DMS79 treated with DMSO at 0.1 percent for 48 hours (cell line): ENCODE data around the gene SELPLG.
"Not testable (repeated sequence)": the region's sequence is repeated elsewhere in the genome, so short reads cannot be mapped to it uniquely, and the experiment has no call there.

Experiments used
- DNase-seq: peaks from one replicate; lab custom pipeline; 2025; lab: John Stamatoyannopoulos, UW

Gene SELPLG

GRCh38 chr12:108655812-108656175, 22.1 kb upstream of the SELPLG start:
- not testable (repeated sequence) for DNase-seq

DNA sequence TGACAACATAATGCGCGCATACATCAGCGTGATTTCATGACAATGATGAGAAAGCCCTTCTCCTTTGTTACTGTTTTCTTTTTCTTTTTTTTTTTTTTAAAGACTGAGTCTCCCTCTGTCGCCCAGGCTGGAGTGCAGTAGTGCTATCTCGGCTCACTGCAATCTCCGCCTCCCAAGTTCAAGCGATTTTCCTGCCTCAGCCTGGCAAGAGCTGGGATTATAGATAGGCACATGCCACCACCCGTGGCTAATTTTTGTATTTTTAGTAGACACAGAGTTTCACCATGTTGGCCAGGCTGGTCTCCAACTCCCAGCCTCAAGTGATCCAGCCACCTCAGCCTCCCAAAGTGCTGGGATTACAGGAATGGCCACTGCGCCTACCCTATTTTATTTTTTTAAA, 20.9 kb upstream of the SELPLG start:
- not testable (repeated sequence) for DNase-seq

- DNase-seq, result no peak
These were observed 20.2 kb upstream of the SELPLG start for GRCh38 chr12:108653922-108654321.

DNA sequence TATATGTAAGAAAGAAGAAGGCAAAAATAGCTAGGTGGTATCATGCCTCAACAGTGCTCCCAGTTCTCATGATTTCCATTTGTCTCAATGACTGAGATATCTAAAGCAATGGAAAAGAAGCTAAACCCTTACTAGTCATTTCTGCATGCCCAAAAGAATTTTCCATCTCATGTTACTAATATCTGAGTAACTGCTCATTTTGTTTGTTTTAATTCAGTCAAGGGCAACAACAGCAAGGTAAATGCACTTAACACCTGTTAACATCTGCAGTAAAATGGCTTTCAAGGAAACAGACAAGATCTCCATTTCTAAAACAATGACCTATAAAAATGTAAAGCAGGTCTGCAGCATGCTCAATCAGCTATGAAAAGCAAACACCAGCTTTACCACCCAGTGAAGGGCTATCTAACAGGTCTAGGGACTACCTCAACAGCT, 19.4 kb upstream of the SELPLG start:
- peak; percentile 86 for DNase-seq

DNA sequence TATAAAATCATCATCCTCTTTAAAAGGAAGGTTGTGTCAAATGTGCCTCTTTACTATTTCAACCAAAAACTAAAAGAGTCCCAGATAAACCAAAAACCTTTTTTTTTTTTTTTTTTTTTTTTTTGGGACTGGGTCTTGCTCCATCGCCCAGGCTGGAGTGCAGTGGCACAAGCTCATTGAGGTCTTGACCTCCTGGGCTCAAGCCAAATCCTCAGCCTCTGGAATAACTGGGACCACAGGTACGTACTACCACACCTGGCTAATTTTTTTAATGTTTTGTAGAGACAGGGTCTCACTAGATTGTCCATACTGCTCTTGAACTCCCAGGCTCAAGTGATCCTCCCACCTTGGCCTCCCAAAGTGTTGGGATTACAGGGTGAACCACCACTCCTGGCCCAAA, 16.4 kb upstream of the SELPLG start:
- no peak for DNase-seq

DNA sequence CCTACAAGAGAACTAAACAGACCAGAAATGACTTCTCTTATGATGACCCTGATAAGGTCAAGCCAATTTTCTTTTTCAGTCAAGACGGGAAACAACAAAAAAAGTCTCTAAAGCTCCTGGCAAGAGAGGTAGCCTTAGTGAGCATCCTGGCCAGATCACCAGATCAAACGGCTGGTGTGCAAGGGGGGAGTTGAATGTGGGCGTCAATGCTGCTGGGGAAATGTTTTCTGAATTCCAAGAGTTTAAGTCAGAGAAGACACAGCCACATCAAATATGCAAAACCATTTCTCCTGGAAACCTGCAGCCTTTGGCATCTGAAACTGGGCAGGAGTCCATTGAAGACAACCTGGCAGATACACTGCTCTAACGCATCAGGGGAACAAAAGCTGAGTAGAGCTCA, 16.0 kb upstream of the SELPLG start:
- DNase-seq, result no peak

DNA sequence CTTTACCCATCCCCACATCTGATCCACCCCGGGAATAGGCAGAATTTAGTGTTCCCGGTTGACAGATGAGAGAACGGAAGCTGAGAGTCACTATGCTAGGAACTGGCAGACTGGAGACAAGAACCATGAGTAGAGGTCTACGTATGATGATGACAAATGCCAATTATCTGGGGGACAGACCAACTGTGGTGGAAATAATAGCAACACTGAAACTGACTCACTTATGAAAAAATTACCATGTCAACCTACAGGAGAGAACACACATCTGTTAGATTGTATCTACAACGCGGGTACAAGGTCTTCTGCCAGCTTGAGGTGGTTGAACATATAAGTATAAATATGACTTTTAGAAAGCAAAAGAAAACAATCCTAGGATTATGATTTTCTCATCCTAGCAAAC, 15.4 kb upstream of the SELPLG start:
- DNase-seq, result no peak

- no peak for DNase-seq
These were observed 14.7 kb upstream of the SELPLG start for GRCh38 chr12:108648371-108648770.

- DNase-seq, result no peak
These were observed 14.0 kb upstream of the SELPLG start for GRCh38 chr12:108647585-108648287.

GRCh38 chr12:108646600-108647579, 13.2 kb upstream of the SELPLG start:
- no peak for DNase-seq

- DNase-seq, result no peak
These were observed 12.2 kb upstream of the SELPLG start for GRCh38 chr12:108645686-108646599.

DNA sequence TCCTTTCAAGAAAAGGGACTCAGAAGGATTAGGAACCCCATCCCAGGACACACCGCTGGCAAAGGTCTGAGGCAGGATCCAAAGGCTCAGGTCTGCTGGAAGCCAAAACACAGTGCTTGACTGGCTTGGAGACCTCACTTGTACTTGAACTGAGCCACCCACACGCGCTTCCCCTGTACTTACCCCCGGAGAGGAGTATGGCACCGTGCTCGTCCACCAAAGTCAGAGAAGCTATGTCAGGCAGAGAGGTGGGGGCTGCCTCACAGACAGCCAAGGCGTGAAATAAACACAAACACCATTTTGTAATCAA, 11.1 kb upstream of the SELPLG start:
- DNase-seq, result no peak

DNA sequence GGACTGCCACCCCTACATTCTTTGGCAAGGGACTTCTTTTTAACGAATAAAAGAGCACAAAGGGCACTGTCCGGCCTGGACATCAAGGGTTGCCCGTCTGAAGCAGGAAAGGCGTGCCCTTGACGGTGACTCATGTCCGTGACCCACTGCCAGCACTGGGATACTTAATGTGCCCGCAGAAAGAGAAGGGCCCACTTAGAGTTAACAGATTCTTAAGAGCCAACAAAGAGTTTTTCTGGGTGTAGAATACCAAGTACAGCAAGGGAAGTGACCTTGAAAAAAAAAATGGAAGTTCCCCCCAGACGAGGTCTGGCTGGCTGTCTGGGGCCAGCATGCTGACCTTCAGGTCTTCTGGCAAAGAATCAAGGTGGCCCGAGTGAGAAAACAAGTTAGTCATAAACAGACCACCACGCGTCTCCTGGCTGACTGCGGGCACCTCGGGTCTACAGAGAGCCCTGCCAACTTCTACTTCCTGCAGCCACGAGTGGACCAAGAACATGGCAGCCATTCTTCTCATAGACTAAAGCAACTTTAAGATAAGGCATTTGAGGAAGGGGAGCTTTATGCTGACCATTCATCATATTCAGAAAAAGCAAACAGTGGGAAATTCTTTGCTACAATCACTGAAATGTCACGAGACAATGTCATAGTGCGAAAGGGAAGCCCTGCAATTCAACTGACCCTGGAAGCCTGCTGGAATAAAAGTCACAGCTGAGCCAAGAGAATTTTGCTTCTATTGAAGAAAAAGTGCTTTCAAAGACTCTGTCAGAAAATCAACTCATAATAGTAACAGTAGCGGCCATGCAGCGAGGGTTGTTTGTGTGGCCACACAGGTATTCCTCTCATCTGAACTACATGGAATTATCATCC, 10.5 kb upstream of the SELPLG start:
- DNase-seq, result peak; percentile 56

- peak; percentile 39 for DNase-seq
These were observed 9.4 kb upstream of the SELPLG start for GRCh38 chr12:108642899-108643654.

- DNase-seq, result peak; percentile 88
These were observed 8.7 kb upstream of the SELPLG start for GRCh38 chr12:108642269-108642870.

DNA sequence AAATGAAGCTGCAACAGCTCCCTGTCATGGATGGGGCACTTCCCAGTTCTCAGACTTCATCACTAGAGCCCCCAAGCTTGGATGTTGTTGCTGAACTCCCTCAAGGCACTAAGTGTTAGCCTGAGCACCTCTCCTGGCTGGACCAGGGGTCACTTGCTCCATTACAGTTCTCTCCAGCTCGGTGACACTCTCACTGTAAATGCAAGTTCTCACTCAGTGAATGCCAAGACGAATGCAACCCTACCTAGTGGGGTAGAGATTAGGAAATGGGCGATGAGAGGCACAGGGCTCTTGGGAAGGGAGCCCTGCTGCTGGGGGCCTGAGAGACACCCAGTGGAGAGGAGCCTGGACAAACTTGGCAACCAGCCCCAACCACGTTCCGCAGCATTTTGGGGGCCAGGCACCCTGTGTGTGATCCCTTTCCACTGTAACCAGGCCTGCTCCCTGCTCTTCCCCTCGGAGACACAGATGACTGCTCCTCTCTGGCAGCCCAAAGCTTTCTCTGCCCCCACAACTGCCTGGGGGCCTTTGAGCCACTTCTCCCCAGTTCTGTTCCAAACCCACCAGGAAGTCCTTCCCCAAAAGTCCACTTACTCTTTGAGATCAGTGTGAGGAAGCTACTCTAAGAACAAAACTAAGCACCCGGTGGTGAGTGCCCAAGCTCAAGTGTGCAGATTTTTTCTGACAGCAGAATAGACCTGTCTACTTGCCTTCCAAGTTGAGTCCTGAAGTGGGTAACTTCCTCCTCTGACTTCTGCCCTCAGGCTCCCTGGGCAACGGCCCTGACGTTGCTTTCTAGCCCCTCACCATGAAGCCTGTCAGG, 8.0 kb upstream of the SELPLG start:
- peak; percentile 80 for DNase-seq

- peak; percentile 43 for DNase-seq
These were observed 7.2 kb upstream of the SELPLG start for GRCh38 chr12:108640802-108641445.

DNA sequence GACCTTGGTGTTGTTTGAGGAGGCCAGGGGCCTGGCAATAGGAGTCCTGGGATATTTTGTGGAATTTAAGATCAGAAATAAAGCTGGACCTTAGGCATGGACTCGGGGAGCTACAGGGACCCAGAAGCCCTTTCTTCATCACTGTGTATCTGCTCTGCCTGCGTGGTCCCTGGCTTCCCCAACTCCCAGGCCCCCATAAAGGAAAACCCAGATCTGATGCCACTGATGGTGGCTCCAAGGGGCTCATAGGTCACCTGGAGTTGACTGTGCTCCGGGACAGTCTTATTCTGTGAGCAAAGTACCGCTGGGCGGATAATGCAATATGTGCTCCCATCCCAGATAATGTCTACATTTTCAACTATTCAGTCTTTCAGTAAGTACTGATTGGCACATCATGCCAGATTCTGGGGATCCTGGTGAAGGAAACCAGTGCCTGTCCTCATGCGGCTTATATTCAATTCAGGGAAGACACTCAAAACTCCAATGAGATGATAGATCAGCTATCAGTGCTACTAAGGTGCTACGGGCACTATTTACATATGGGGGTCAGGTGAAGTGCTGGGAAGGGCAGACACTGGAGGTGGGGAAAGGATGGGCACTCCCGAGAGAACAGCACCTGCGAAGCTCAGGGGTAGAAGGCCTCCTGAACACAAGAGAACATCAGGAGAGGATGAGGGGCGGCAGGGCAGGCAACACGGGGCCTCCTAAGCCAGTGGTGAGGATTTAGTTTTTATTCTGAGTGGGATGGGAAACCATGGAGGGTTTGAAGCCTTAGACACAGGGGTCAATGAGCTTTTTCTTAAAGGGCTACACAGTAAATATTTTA, 5.5 kb upstream of the SELPLG start:
- no peak for DNase-seq
